GM19193 (cell line): ENCODE data around the gene ESYT3.

ENCODE experiments used
- POLR2A ChIP-seq: IDR thresholded peaks from 4 replicates; pipeline ENCODE4 v1.6.1; 2011; ENCODE audit not compliant: insufficient read depth, insufficient read length; ENCODE audit errors: extremely low read depth

ESYT3 gene, protein sequence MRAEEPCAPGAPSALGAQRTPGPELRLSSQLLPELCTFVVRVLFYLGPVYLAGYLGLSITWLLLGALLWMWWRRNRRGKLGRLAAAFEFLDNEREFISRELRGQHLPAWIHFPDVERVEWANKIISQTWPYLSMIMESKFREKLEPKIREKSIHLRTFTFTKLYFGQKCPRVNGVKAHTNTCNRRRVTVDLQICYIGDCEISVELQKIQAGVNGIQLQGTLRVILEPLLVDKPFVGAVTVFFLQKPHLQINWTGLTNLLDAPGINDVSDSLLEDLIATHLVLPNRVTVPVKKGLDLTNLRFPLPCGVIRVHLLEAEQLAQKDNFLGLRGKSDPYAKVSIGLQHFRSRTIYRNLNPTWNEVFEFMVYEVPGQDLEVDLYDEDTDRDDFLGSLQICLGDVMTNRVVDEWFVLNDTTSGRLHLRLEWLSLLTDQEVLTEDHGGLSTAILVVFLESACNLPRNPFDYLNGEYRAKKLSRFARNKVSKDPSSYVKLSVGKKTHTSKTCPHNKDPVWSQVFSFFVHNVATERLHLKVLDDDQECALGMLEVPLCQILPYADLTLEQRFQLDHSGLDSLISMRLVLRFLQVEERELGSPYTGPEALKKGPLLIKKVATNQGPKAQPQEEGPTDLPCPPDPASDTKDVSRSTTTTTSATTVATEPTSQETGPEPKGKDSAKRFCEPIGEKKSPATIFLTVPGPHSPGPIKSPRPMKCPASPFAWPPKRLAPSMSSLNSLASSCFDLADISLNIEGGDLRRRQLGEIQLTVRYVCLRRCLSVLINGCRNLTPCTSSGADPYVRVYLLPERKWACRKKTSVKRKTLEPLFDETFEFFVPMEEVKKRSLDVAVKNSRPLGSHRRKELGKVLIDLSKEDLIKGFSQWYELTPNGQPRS

DNA sequence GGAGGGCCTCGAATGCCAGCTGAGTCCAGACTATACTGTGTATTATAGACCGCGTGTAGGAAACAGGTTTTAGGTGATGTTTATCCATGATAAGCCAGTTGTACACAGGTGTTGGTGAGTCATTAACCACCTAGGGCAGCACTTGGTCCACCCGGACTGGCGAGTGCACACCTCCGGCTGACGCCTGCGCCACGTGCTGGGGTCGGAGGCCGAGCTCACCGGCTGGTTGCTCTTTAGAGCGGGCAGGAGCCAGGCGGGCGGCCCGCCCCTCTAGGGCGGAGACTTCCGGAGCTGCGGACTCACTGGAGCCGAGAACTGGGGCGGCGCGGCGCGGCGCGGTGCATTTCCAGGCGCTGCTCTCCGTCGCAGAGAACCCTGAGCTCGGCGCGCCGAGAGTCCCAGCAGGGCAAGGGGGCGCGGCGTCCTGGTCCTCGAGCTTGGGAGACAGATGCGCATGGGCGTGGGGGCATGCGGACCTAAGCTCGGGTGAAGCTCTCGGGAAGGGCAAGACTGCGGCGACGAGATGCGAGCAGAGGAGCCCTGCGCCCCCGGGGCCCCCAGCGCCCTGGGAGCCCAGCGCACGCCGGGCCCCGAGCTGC, at the start of gene ESYT3:
ESYT3 (plus strand) TSS at position 341 of the 599 bp plus-strand sequence; CDS start at position 524, 183 bp downstream.
- no peak for TF ChIP-seq POLR2A

DNA sequence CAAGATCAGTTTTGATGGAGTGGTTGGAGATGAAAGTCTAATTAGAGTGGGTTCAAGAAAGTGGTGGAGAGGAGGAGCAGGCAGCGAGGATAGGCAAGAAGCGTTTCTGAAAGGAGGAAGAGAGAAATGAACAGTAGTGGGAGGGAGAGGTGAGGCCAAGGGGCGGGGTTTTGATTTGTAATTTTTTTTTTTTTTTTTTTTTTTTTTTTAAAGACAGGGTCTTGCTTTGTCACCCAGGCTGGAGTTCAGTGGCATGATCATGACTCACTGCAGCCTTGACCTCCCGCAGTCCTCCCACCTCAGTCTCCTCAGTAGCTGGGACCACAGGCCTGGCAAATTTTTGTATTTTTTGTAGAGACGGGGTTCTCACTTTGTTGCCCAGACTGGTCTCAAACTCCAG, 49.4 kb upstream of the ESYT3 start:
- no peak for TF ChIP-seq POLR2A

DNA sequence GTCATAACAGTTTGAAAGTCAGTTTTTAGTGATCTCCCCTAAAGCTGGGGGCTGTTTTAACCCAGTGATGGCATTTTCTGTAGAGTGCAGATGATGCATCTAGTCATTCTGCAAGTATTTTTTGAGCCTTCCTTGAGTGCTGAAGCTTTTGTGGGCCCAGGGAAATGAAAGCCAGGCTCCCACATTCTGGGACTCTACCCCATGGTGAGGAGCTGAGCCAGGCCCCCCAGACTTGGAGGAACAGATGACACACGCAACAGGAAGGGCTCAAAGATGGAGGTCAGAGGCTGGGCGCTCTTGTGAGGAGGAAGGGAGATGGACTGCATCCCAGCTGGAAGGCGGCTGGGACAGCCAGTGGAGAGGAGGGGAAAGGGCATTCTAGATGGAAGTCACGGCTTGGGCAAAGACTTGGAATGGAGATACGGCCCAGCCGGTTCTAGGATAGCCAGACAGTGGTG, 45.2 kb upstream of the ESYT3 start:
- no peak for TF ChIP-seq POLR2A

DNA sequence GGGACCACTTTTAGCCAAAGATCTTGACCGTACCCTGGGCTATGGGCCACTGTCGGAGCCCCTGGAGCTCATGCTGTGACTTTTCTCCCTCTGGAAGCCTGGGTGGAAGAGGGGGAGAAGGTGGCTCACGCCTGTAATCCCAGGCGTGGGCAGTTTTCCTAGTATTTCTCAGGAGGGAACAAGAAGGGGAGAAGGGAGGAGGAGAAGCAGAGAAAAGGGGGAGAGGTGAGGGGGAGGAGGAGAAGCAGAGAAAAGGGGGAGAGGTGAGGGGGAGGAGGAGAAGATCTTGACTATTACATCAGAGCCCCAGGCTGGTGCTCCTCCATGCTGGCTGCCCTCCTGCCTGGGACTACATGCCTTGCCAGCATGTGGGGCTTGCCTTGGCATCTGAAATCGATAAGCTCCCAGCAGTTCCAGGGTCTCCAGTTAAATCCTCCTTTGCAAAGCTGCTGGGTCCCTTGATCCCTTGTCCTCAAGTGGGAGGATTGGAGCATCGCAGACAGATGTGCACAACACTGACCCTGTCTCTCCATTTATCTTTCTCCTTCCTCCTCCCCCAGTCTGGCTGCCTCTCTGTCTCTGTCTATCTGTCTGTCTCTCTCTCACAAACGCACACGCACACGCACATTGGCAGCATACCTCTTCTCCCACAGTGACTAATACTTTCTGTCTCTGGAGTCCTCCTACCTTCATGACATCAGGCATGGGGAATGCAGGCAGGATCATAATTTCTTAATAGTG, 44.4 kb upstream of the ESYT3 start:
- no peak for TF ChIP-seq POLR2A

DNA sequence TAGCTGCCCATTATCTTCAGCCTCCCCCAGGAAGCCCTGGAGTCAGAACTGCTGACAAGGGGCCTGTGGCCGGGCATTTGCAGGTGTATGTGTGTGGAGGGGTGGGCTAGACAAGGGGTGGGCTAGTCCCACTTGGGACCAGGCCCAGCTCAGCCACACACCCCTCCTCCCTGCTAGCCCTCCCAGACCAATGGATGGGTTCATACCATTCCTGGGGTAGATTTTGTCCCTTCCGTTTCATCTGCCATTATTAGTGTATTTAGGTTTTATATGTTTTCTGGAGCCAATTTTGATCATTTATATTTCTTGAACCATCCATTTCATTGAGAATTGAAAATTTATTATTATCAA, 43.9 kb upstream of the ESYT3 start:
- no peak for TF ChIP-seq POLR2A

DNA sequence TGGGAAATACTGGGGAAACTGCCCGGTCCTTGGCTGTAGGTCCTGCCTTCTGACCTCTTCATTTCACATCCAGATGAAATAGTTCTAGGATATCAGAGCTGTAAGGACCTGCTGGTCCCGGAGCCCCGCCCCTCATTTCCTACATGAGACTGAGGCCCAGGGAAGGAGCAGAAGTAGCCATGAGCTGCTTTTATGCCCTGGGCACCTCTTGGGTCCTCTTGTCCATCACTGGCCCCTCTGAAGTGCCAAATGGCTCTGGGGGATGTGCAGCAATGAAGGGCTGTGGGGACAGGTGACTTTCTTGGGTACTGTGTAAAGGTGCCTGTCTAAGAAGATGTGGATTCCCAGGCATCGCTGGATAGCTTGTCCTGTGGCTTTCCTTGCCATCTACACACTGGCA, 40.3 kb upstream of the ESYT3 start:
- TF ChIP-seq POLR2A = no peak

DNA sequence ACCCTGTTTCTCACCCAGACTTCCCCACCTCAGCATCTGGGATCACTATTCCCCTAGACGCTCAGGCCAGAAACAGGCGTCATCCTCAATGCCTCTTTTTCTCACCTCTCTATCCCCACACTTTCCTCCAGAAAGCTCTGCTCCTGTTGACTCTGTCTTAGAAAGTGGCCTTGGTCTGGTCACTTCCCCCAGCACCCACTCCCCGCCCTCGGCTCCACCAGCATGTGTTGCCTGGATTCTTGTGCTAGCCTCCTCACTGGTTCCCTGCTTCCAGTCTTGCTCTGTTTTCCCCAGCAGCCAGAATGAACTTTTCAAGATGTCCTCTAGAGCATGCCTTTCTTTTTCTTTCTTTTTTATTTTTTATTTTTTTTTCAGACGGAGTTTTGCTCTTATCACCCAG, 39.7 kb upstream of the ESYT3 start:
- TF ChIP-seq POLR2A = no peak

DNA sequence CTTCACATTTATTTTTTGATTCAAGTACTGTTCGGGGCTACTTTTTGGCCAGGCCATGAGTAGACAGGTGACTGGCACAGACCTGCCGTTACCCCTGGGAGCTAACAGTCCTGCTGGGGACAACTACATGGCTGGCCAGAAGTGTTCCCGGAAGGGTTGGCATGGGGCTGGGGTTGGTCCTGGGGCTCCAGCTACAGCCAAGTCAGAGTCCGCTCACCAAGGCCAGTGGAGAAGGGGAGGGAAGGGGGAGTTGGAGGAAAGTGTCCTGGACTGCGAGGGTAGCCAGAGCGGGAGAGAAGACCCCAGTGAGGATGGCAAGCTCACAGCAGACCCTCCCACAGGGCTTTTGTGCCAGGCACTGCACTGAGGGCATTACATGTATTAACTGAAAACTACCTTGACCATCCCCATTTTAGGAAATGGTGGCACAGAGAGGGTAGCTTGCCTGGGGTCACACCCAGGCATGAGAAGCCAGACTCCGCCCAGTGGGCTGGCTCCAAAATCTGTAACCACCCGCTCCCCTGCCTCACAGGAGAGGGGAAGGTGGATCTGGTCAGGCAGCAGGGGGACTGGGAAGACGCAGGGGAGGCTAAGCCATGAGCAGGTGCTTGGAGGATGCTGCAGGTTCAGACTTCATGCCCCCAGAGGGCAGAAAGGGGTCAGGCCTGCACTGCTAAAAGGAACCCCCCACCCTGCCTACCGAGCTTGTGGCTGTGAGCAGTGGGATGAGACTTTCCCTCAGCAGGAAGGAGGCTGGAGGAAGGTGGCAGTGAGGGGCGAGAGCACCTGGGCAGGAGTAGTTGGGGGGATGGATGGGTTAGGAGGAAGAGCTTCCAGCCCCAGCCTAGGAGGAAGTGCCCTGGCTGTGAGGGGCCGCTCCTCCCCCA, 38.3 kb upstream of the ESYT3 start:
- no peak for TF ChIP-seq POLR2A

DNA sequence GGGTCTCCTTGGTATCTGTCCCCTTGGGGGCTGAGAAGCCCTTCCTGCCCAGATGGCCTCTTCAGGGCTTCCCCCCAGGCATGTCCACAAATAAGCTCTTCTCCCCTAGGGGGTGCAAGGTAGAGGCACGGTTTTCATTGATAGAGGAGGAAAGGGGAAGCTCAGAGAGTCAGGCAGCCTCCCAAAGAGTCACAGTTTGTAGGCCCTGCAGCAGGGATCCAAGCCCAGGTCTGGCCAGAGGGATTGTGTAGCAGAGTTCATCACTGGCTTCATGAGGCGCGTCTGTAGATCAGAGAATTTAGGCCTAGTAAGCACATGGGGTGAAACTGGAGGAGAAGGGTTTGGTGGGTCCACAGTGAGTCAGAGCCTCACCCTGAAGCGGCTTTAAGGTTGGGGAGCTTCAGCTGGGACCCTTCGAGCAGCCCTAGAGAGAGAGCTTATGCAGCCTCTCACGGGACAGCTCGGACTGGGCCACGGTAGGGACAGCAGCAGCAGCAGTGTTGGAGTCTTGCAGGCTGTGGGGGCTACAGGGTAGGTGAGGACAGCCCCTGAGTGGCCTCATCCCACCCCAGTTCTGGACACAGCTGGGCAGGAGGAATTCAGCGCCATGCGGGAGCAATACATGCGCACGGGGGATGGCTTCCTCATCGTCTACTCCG, 37.5 kb upstream of the ESYT3 start:
- TF ChIP-seq POLR2A = no peak

DNA sequence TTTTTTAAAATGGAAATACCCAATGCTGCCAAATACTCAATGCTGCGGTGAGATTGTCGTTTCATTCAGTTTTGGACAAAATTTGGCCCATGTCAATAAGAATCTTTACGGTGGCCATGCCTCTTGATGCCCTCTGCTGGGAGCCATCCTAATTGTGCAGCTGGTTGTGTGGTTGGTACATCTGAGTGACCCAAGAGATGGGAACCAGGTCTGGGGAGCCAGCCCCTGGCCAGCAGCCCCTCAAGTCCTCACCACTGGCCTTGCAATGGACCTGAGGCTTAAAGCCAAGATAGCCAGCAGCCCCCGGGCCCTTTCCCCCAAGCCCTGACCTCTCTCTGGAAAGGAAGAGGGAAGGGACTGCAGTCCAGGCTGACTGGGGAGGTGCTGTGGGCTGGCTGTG, 36.4 kb upstream of the ESYT3 start:
- TF ChIP-seq POLR2A = no peak

DNA sequence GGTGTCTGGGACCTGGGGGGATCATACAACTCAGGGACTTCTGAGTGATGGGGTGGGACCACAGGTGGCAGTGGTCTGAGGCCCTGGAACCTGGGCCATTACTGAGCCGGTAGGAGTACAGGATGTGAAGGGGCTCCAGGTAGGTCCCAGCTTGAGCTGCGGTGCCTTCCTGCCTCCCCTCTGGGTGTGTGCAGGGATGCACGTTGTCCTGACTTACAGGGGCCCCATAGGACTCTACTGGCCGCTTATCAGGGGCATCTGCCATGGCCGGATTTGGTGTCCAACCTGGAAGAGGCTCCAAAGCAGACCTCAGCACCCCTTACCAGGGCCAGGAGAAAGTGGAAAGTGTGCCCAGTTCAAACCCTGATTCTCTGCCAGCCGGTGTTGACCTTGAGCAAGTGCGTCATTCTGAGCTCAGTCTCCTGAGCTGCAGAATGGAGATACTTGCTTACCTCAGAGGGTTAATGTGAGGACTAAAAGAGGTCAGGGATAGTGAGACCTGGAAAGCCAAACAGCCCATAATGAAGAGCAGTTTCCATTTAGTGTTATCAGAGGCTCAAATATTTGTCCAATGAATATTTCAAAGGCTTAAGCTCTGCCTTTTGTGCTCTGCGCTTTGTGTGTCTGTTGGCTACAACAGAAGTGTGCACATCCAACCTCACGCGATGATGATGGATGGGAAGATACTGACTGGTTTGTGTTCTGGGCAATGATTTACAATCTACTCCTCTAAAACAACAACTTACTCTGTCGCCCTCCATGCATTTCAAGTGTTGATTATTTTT, 35.4 kb upstream of the ESYT3 start:
- TF ChIP-seq POLR2A = no peak

DNA sequence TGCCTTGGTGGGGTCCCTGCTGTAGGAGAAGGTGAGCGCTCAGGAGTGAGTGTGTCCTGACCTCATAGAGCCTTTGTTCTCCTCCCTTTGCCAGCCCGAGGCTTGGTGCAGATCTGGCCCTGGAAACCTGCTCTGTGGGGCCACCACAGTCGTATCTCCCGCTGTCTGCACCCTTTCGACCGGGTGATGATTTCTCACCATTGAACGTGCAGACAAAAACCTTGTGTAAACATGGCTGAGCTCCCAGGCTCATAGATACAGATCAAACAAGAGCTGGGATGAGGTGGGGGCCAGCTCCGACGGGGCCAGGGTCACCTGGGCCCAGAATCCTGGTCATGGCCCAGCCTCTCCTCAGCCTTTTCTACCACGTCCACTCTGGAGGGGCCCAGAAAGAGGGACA, 34.6 kb upstream of the ESYT3 start:
- TF ChIP-seq POLR2A = no peak
